GM20000 (cell line): ENCODE measurements around the gene VGLL3.
"Not testable (repeated sequence)": the region's sequence is repeated elsewhere in the genome, so short reads cannot be mapped to it uniquely, and the experiment has no call there.

Source experiments
- DNase-seq: peaks from one replicate; pipeline ENCODE4 v3.0.0; 2012; ENCODE audit warnings: low spot score
- CTCF ChIP-seq: IDR thresholded peaks from 2 replicates; pipeline ENCODE4 v1.5.1; 2012; ENCODE audit warnings: mild to moderate bottlenecking, control low read depth; ENCODE audit errors: extremely low read depth, missing control alignments

VGLL3 gene

GRCh38 chr3:86990734-86991481 lies at the start of gene VGLL3:
Gene VGLL3 (minus strand): TSS chr3:86991149. CDS start chr3:86990743, 406 bp downstream.
- peak; percentile 31 for DNase-seq
- TF ChIP-seq CTCF, result no peak

GRCh38 chr3:87037652-87038051 lies 46.7 kb upstream of the VGLL3 start:
- no peak for DNase-seq
- no peak for TF ChIP-seq CTCF

GRCh38 chr3:87036671-87037070 lies 45.7 kb upstream of the VGLL3 start:
- TF ChIP-seq CTCF, result no peak
- DNase-seq, result no peak

- DNase-seq, result no peak
- TF ChIP-seq CTCF, result no peak
These were observed 44.4 kb upstream of the VGLL3 start for GRCh38 chr3:87035339-87035738.

- no peak for DNase-seq
- no peak for TF ChIP-seq CTCF
These were observed 42.3 kb upstream of the VGLL3 start for GRCh38 chr3:87033205-87033604.

GRCh38 chr3:87025661-87026645 lies 35.0 kb upstream of the VGLL3 start:
- DNase-seq, result no peak
- no peak for TF ChIP-seq CTCF

GRCh38 chr3:87017370-87017769 lies 26.4 kb upstream of the VGLL3 start:
- DNase-seq, result not testable (repeated sequence)
